Naive thymus-derived CD4-positive, alpha-beta T cell (primary cell): ENCODE data around the gene KRTAP10-5. TPM values are rescaled to one million over a fixed set of nuclear protein-coding genes. Genes with fewer than 3 reads are reported as not detected.
"Not testable (repeated sequence)": the region's sequence is repeated elsewhere in the genome, so short reads cannot be mapped to it uniquely, and the experiment has no call there.

Experiments
- ATAC-seq: fragments of 150-1000 bp; cut with Tn5 transposase; 2 replicates; pipeline ENCODE4 v1.10.0; 2021; ENCODE audit warnings: mild to moderate bottlenecking, moderate library complexity
- CTCF ChIA-PET: fragments of 350-600 bp; sonication (Branson Sonifier 250); formaldehyde crosslinking; loops from one replicate; lab custom pipeline; 2021; ENCODE audit warnings: antibody characterized with exemption; lab: Charles Lee
- POLR2A ChIA-PET: fragments of 350-600 bp; sonication (Branson Sonifier 250); formaldehyde crosslinking; loops from one replicate; lab custom pipeline; 2021; ENCODE audit warnings: antibody characterized with exemption, inconsistent platforms; lab: Charles Lee
- DNase-seq, 9 donors: peaks; one replicate each; pipeline versions ENCODE4 v3.0.0 to v3.0.0-alpha.2; 2020 to 2022; ENCODE audit warnings: mixed read lengths in 1 of 9
- H3K27ac ChIP-seq: one replicate; pipeline ENCODE4 v1.7.0; 2013; ENCODE audit warnings: mild to moderate bottlenecking, low read depth, low read length, moderate library complexity
- H3K27me3 ChIP-seq, 2 donors: one replicate each; pipeline ENCODE4 v1.7.0; 2013; ENCODE audit warnings: low read length in 2 of 2, mild to moderate bottlenecking in 2 of 2, moderate library complexity in 2 of 2; ENCODE audit not compliant: control insufficient read depth in 2 of 2, insufficient read depth in 2 of 2
- H3K36me3 ChIP-seq, 3 experiments: 1 replicate in 2 of 3; 2 replicates in 1 of 3; pipeline ENCODE4 v1.7.0; 2013; ENCODE audit warnings: low read length in 3 of 3, mild to moderate bottlenecking in 3 of 3, moderate library complexity in 1 of 3; ENCODE audit not compliant: insufficient read depth in 3 of 3, control insufficient read depth in 2 of 3
- H3K4me1 ChIP-seq, 2 donors: one replicate each; pipeline ENCODE4 v1.7.0; 2013; ENCODE audit warnings: low read length in 2 of 2, mild to moderate bottlenecking in 2 of 2, moderate library complexity in 1 of 2; ENCODE audit not compliant: control insufficient read depth in 2 of 2, insufficient read depth in 2 of 2
- H3K4me3 ChIP-seq: 2 replicates; pipeline ENCODE4 v1.7.0; 2013; ENCODE audit warnings: mild to moderate bottlenecking, low read length
- H3K9me3 ChIP-seq, 3 experiments: 1 replicate in 2 of 3; 2 replicates in 1 of 3; pipeline ENCODE4 v1.7.0; 2013; ENCODE audit warnings: low read length in 3 of 3; ENCODE audit not compliant: control insufficient read depth in 2 of 3
- H3K27ac Mint-ChIP-seq, 9 donors: one replicate each; pipeline ENCODE4 v1.8.0; 2020 to 2022; ENCODE audit warnings: mixed read lengths in 9 of 9, mild to moderate bottlenecking in 8 of 9, moderate library complexity in 5 of 9, inconsistent platforms in 2 of 9
- H3K27me3 Mint-ChIP-seq, 5 donors: one replicate each; pipeline ENCODE4 v1.8.0; 2021 to 2022; ENCODE audit warnings: mixed read lengths in 5 of 5, mild to moderate bottlenecking in 1 of 5
- H3K36me3 Mint-ChIP-seq, 5 donors: one replicate each; pipeline ENCODE4 v1.8.0; 2020 to 2022; ENCODE audit warnings: mixed read lengths in 5 of 5, mild to moderate bottlenecking in 3 of 5, inconsistent platforms in 1 of 5
- H3K4me1 Mint-ChIP-seq, 7 donors: one replicate each; pipeline ENCODE4 v1.8.0; 2020 to 2022; ENCODE audit warnings: mixed read lengths in 7 of 7, mild to moderate bottlenecking in 3 of 7, inconsistent platforms in 1 of 7
- H3K4me3 Mint-ChIP-seq, 10 donors: one replicate each; pipeline ENCODE4 v1.8.0; 2020 to 2022; ENCODE audit warnings: mild to moderate bottlenecking in 10 of 10, mixed read lengths in 10 of 10, moderate library complexity in 6 of 10, inconsistent platforms in 2 of 10
- H3K9me3 Mint-ChIP-seq, 11 donors: one replicate each; pipeline ENCODE4 v1.8.0; 2020 to 2022; ENCODE audit warnings: mixed read lengths in 11 of 11, mild to moderate bottlenecking in 4 of 11, inconsistent platforms in 1 of 11, moderate library complexity in 1 of 11
- intact Hi-C, 2 donors: fragments of 100-400 bp; cut with micrococcal nuclease; formaldehyde crosslinking; loops; one replicate each; pipeline ENCODE4 v1.15.1; 2023
- polyA plus RNA-seq, 2 donors: library from polyadenylated mRNA; unstranded; fragments of 300-500 nt; fragmentation: Illumina TruSeq; gene quantifications; one replicate each; pipeline ENCODE4 v1.2.3, GENCODE V29; 2021
- total RNA-seq, 6 experiments: library from RNA in 5 of 6; stranded (reverse) in 5 of 6; gene quantifications; 1 replicate in 5 of 6; 2 replicates in 1 of 6; pipeline ENCODE4 v1.2.3 and lab custom pipeline; 2021 to 2026

KRTAP10-5 gene
- total and polyA plus RNA-seq, 7 experiments from 2014 or later = not detected

DNA sequence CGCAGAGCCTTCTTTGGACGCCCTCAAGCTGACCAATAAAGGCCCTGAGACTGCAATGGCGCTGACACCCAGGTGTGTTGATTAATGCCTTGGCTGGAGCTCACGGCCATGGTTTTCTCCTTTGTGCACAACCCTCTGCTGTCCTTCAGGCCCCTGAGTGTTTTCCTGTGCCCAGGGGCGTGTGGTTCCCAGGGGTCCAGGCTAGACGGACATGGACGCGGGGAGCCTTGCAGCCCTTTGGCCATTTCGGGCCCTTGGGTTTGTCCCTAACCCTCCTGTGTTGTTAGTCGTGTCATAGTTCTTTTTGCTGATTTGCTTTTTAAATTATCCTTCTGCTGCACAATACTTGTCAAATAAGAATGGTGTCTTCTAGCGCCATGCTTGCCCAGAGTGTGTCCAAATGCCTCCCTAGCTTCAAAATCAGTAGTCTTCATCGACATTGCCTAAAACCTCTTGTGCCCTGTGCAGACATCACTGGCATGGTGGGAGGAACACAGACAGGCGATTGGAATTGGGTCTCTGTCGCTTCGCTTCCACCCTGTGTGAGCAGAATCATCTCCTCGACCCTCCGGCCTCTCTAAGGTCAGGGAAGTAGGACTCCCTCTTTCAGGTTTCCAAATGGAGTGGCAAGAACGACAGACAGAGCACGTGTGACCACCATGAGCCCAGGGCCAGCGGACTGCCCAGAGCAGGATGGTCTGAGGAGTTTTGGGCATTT, 4.9 kb downstream of the KRTAP10-5 start:
- H3K9me3 Mint-ChIP-seq = peaks cover 0 to 45% (median 18%) of the 10 kb centered on the region in 11 donors
- H3K36me3 Mint-ChIP-seq = peaks cover 3 to 7% (median 4%) of the 10 kb centered on the region in 5 donors
- no peaks in the 10 kb centered on the region for H3K4me1 ChIP-seq
- POLR2A ChIA-PET = no interaction called here
- peaks cover 0 to 7% (median 5%) of the 10 kb centered on the region in 5 donors for H3K27me3 Mint-ChIP-seq
- no peaks in the 10 kb centered on the region for H3K27me3 ChIP-seq
- intact Hi-C loops = no loop called here
- H3K36me3 ChIP-seq = no peaks in the 10 kb centered on the region
- CTCF ChIA-PET = interaction anchor here (0.7 kb wide), 1 partner anchor 9 kb away, joined by 3 read pairs; no protein-coding TSS in a partner anchor
- H3K9me3 ChIP-seq = peaks cover 0 to 8% (median 0%) of the 10 kb centered on the region in 3 experiments
- no peak for DNase-seq
- H3K27ac Mint-ChIP-seq = peak overlapping the region in 3 of 9 donors; percentile 25 to 67 (median 66)
- H3K4me3 Mint-ChIP-seq = peak overlapping the region in 1 of 10 donors; percentile 37
- no peak for ATAC-seq
- no peak overlapping the region for H3K27ac ChIP-seq
- H3K4me1 Mint-ChIP-seq = peaks cover 0 to 23% (median 7%) of the 10 kb centered on the region in 7 donors
- H3K4me3 ChIP-seq = no peak overlapping the region

DNA sequence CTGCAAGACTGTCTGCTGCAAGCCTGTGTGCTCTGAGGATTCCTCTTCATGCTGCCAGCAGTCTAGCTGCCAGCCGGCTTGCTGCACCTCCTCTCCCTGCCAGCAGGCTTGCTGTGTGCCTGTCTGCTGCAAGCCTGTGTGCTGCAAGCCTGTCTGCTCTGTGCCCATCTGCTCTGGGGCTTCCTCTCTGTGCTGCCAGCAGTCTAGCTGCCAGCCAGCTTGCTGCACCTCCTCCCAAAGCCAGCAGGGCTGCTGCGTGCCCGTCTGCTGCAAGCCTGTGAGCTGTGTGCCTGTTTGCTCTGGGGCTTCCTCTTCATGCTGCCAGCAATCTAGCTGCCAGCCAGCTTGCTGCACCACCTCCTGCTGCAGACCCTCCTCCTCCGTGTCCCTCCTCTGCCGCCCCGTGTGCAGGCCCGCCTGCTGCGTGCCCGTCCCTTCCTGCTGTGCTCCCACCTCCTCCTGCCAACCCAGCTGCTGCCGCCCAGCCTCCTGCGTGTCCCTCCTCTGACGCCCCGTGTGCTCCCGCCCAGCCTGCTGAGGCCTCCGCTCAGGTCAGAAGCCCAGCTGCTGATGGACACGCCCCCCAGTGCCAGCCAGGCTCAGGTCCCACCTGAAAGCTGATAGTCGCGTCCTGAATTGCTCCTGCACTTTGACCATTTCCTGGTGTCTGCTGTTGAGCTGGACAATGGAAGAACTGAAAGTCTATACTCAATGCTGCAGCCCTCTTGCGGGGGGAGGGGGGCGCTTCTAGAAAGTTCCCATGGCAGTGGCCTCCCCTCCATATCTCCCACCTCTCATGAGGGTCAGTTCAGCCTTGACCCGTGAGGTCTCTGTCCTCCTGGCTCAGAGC, 5.7 kb downstream of the KRTAP10-5 start:
- H3K36me3 ChIP-seq = no peaks in the 10 kb centered on the region
- peak overlapping the region in 1 of 10 donors; percentile 37 for H3K4me3 Mint-ChIP-seq
- CTCF ChIA-PET = interaction anchor here (0.7 kb wide), 1 partner anchor 10 kb away, joined by 3 read pairs; no protein-coding TSS in a partner anchor
- H3K9me3 ChIP-seq = peaks cover 0 to 8% (median 0%) of the 10 kb centered on the region in 3 experiments
- intact Hi-C loops = no loop called here
- H3K27ac Mint-ChIP-seq = peak overlapping the region in 2 of 9 donors; percentile 6 to 25
- POLR2A ChIA-PET = interaction anchor here (0.6 kb wide), 1 partner anchor 71 kb away, joined by 3 read pairs; no protein-coding TSS in a partner anchor
- peaks cover 0 to 15% (median 5%) of the 10 kb centered on the region in 7 donors for H3K4me1 Mint-ChIP-seq
- H3K9me3 Mint-ChIP-seq = peaks cover 0 to 39% (median 17%) of the 10 kb centered on the region in 11 donors
- peaks cover 0 to 7% (median 5%) of the 10 kb centered on the region in 5 donors for H3K27me3 Mint-ChIP-seq
- ATAC-seq = no peak
- no peak for DNase-seq
- no peak overlapping the region for H3K27ac ChIP-seq
- no peaks in the 10 kb centered on the region for H3K4me1 ChIP-seq
- H3K4me3 ChIP-seq = no peak overlapping the region
- H3K27me3 ChIP-seq = no peaks in the 10 kb centered on the region
- H3K36me3 Mint-ChIP-seq = peaks cover 2 to 7% (median 4%) of the 10 kb centered on the region in 5 donors

DNA sequence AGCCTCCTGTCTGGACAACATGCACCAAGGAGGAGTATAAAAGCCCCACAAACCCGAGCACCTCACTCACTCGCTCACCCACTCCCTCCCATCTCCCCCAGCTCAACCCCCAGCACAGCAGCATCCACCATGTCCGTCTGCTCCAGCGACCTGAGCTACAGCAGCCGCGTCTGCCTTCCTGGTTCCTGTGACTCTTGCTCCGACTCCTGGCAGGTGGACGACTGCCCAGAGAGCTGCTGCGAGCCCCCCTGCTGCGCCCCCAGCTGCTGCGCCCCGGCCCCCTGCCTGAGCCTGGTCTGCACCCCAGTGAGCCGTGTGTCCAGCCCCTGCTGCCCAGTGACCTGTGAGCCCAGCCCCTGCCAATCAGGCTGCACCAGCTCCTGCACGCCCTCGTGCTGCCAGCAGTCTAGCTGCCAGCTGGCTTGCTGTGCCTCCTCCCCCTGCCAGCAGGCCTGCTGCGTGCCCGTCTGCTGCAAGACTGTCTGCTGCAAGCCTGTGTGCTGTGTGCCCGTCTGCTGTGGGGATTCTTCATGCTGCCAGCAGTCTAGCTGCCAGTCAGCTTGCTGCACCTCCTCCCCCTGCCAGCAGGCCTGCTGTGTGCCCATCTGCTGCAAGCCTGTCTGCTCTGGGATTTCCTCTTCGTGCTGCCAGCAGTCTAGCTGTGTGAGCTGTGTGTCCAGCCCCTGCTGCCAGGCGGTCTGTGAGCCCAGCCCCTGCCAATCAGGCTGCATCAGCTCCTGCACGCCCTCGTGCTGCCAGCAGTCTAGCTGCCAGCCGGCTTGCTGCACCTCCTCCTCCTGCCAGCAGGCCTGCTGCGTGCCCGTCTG, 6.6 kb downstream of the KRTAP10-5 start, which contains the start of gene KRTAP10-4:
KRTAP10-4 (plus strand) TSS at position 100 of the 827 bp plus-strand sequence; CDS start at position 130, 30 bp downstream.
- intact Hi-C loops = loop anchor here in 1 of 2 donors (1.0 kb wide), 1 partner anchor 18 kb away; the partner anchor contains the start of gene KRTAP10-6
- H3K4me3 ChIP-seq, H3K9me3 ChIP-seq, H3K27me3 Mint-ChIP-seq, H3K27me3 ChIP-seq, ATAC-seq, H3K4me1 ChIP-seq, DNase-seq, H3K36me3 Mint-ChIP-seq, H3K27ac ChIP-seq, H3K36me3 ChIP-seq, CTCF ChIA-PET: not testable (repeated sequence)
- Mint-ChIP-seq H3K4me1 (peaks cover 0 to 15% (median 5%) of the 10 kb centered on the region in 7 donors), H3K9me3 (peaks cover 0 to 39% (median 17%) of the 10 kb centered on the region in 11 donors), H3K4me3 (peak within 1 kb of the TSS in 2 of 10 donors; percentile 37 to 38), H3K27ac (peak within 1 kb of the TSS in 1 of 9 donors; percentile 59)
- POLR2A ChIA-PET = interaction anchor here (0.6 kb wide), 1 partner anchor 70 kb away, joined by 3 read pairs; no protein-coding TSS in a partner anchor

DNA sequence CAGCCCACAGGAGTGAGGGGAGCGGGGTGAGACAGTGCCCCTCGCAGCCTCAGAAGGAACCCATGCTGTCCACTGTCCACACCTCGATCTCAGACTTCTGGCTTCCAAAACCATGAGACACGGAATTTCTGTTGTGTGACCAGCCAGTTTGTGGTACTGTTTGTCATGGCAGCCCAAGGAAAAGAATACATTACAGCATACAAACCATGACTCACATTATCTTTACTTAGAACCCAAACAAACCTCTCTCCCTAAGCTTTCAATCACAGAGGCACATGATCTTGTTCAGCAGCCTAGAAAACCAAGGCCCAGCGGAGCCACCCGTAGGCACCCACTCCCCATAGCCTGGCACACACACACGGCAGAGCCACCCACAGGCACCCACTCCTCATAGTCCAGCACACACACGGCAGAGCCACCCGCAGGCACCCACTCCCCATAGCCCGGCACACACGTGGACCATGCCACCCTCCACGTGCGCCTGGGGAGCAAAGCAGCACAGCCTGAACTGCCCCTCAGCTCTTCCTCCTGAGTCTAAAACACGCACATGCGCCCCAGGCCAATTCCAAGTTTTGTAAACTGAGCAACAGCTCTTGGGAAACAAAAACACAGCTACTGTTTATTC, 7.3 kb downstream of the KRTAP10-5 start:
- ChIA-PET POLR2A (no interaction called here), CTCF (interaction anchor here (0.6 kb wide), 1 partner anchor 56 kb away, joined by 4 read pairs; no protein-coding TSS in a partner anchor)
- Mint-ChIP-seq H3K4me3 (no peak overlapping the region), H3K36me3 (peaks cover 0 to 7% (median 4%) of the 10 kb centered on the region in 5 donors), H3K27ac (peak overlapping the region in 1 of 9 donors; percentile 59), H3K4me1 (peaks cover 0 to 15% (median 5%) of the 10 kb centered on the region in 7 donors), H3K27me3 (peaks cover 0 to 7% (median 4%) of the 10 kb centered on the region in 5 donors), H3K9me3 (peaks cover 0 to 37% (median 16%) of the 10 kb centered on the region in 11 donors)
- H3K27me3 ChIP-seq = no peaks in the 10 kb centered on the region
- no peak overlapping the region for H3K27ac ChIP-seq
- ATAC-seq = no peak
- H3K9me3 ChIP-seq = peaks cover 0 to 8% (median 0%) of the 10 kb centered on the region in 3 experiments
- H3K4me1 ChIP-seq = no peaks in the 10 kb centered on the region
- no peak for DNase-seq
- no peaks in the 10 kb centered on the region for H3K36me3 ChIP-seq
- intact Hi-C loops = loop anchor here in 1 of 2 donors (1.0 kb wide), 1 partner anchor 19 kb away; the partner anchor contains the start of gene KRTAP10-6
- H3K4me3 ChIP-seq = no peak overlapping the region

DNA sequence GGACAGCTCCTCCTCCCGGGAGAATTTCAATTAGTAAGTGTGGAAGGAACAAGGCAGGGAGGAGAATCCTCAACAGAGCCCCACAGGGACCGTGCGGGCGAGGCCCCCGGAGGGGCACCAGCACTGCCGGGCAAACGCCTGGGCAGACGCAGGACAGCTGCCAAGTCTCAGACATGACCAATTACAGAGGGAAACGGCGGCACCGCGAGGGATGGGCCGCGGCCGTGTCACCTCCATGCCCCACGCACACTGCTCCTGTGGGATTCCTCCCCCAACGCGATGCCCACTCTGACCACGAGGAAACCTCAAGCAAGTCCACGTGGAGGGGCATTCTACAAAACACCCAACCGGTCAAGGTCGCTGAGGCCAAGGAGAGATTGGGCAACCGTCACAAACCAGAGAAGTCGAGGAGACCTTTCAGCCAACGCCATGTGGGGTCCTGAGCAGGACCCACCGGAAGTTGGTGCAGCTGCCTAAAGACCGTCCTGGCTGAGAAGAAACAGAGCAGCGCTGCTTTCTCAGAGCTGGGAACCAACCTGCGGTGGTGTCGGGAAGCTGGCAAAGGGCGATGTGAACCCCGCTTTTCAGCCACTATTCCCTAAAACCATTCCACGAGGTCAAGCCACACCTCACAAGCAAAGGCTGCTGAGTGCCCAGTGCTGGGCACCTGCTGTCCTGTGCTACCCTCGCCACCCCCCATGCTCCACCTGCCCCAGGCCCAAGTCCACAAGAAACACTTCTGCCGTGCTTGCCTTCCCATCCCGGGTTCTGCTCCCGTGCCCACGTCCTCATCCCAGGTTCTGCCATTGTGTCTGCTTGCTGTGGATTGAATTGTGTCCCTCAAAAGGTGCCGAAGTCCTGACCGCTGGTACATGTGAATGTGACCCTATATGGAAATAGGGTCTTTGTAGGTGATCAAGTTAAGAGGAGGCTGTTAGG, 8.3 kb downstream of the KRTAP10-5 start:
- Histone ChIP-seq H3K36me3 (no peaks in the 10 kb centered on the region), H3K4me3 (no peak overlapping the region), H3K27me3 (no peaks in the 10 kb centered on the region), H3K9me3 (peaks cover 0 to 4% (median 0%) of the 10 kb centered on the region in 3 experiments), H3K27ac (no peak overlapping the region), H3K4me1 (no peaks in the 10 kb centered on the region)
- Mint-ChIP-seq H3K36me3 (peaks cover 0 to 4% (median 3%) of the 10 kb centered on the region in 5 donors), H3K4me3 (peak overlapping the region in 1 of 10 donors; percentile 38), H3K4me1 (peaks cover 0 to 15% (median 5%) of the 10 kb centered on the region in 7 donors), H3K9me3 (peaks cover 0 to 27% (median 10%) of the 10 kb centered on the region in 11 donors), H3K27me3 (peaks cover 0 to 7% (median 4%) of the 10 kb centered on the region in 5 donors), H3K27ac (peak overlapping the region in 2 of 9 donors; percentile 27 to 64)
- ATAC-seq = no peak
- CTCF ChIA-PET = interaction anchor here (0.6 kb wide), 1 partner anchor 55 kb away, joined by 4 read pairs; no protein-coding TSS in a partner anchor
- intact Hi-C loops = no loop called here
- DNase-seq = no peak
- POLR2A ChIA-PET = interaction anchor here (0.6 kb wide), 1 partner anchor 726 kb away, joined by 3 read pairs; no protein-coding TSS in a partner anchor
